Upper lobe of left lung (tissue), 4 donors: ENCODE data around the gene GOLGA3.

ENCODE experiments used
- CTCF ChIP-seq, 6 experiments: fragments of 450-650 bp in 4 of 6; fragments of 200-600 bp in 2 of 6; sonication (generic) in 2 of 6; IDR thresholded peaks; one replicate each; pipeline ENCODE4 v1.5.1; 2016 to 2019; ENCODE audit warnings: antibody characterized with exemption in 6 of 6
- EP300 ChIP-seq, 4 donors: sonication (generic); formaldehyde crosslinking; IDR thresholded peaks; one replicate each; pipeline ENCODE4 v1.5.1; 2017; ENCODE audit warnings: antibody characterized with exemption in 4 of 4, control low read depth in 2 of 4
- POLR2A ChIP-seq, 4 donors: fragments of 450-650 bp; IDR thresholded peaks; one replicate each; pipeline ENCODE4 v1.5.1; 2016 to 2017; ENCODE audit warnings: antibody characterized with exemption in 4 of 4, mild to moderate bottlenecking in 2 of 4
- POLR2AphosphoS5 ChIP-seq, 2 donors: sonication (generic); formaldehyde crosslinking; IDR thresholded peaks; one replicate each; pipeline ENCODE4 v1.5.1; 2017; ENCODE audit warnings: antibody characterized with exemption in 2 of 2

GRCh38 chr12:132787877-132788276 lies 40.8 kb downstream of the GOLGA3 start:
- TF ChIP-seq CTCF (IDR thresholded peaks at IDR 0.05): no peak
- no peak for TF ChIP-seq POLR2AphosphoS5 (IDR thresholded peaks at IDR 0.05)
- no peak for TF ChIP-seq POLR2A (IDR thresholded peaks at IDR 0.05)
- no peak for TF ChIP-seq EP300 (IDR thresholded peaks at IDR 0.05)
